ENCODE data around the gene NPR3. TPM values are rescaled to one million over a fixed set of nuclear protein-coding genes. Genes with fewer than 3 reads are reported as not detected.

Gene NPR3
- total RNA-seq, 1 donor from 2014 or later: 3.8 TPM

DNA sequence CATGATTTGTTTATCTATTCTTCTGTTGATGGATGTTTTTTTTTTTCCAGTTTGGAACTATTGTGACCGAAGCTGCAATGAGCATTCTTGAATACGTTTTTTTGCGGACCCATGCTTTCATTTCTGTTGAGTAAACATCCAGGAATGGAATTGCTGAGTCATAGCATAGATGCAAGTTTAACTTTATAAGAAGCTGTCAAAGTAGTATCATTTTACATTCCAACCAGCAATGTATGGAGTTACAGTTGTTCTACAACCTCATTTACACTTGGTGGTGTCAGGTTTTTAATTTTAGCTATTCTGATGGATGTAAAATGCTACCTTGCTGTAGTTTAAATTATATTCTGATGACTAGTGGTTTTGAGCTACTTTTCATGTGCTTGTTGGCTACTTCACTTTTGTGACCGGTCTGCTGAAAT, 49.0 kb downstream of the NPR3 start:
- no peak for DNase-seq (ENCODE audit: low spot score in 2 of 2, unreplicated experiment in 2 of 2)
- Mint-ChIP-seq H3K4me1 (no peaks in the 10 kb centered on the region), H3K27ac (no peak overlapping the region), H3K36me3 (no peaks in the 10 kb centered on the region), H3K9me3 (peaks cover 28% of the 10 kb centered on the region), H3K27me3 (ENCODE audit: low read depth) (peaks cover 23% of the 10 kb centered on the region), H3K4me3 (no peak overlapping the region)
- TF ChIP-seq, protein P1, sequence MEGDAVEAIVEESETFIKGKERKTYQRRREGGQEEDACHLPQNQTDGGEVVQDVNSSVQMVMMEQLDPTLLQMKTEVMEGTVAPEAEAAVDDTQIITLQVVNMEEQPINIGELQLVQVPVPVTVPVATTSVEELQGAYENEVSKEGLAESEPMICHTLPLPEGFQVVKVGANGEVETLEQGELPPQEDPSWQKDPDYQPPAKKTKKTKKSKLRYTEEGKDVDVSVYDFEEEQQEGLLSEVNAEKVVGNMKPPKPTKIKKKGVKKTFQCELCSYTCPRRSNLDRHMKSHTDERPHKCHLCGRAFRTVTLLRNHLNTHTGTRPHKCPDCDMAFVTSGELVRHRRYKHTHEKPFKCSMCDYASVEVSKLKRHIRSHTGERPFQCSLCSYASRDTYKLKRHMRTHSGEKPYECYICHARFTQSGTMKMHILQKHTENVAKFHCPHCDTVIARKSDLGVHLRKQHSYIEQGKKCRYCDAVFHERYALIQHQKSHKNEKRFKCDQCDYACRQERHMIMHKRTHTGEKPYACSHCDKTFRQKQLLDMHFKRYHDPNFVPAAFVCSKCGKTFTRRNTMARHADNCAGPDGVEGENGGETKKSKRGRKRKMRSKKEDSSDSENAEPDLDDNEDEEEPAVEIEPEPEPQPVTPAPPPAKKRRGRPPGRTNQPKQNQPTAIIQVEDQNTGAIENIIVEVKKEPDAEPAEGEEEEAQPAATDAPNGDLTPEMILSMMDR (IDR thresholded peaks at IDR 0.05; ENCODE audit: unreplicated experiment): no peak

DNA sequence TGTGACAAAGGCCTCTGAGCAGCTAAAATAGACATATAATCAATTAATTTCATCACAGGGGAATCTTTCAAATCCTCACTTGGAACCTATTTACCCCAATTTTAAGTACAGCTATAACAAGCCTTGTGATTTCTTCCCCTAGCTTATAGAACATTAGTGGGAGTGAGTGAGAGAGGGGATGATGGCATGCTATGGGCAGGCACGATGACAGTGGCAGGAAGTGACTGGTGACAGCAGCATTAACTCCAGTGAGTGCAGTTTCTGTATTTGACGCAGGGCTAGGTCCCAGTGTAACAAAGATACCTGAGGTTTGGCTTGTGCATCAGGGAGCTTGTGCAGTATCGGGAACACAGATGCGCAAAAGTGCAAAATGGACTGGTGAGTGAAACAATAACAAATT, 54.1 kb downstream of the NPR3 start:
- Mint-ChIP-seq H3K36me3 (no peaks in the 10 kb centered on the region), H3K4me3 (no peak overlapping the region), H3K4me1 (no peaks in the 10 kb centered on the region), H3K27ac (no peak overlapping the region), H3K27me3 (ENCODE audit: low read depth) (peaks cover 24% of the 10 kb centered on the region), H3K9me3 (peaks cover 6% of the 10 kb centered on the region)
- TF ChIP-seq, protein P1 (IDR thresholded peaks at IDR 0.05; ENCODE audit: unreplicated experiment): no peak
- DNase-seq (ENCODE audit: low spot score in 2 of 2, unreplicated experiment in 2 of 2): no peak

DNA sequence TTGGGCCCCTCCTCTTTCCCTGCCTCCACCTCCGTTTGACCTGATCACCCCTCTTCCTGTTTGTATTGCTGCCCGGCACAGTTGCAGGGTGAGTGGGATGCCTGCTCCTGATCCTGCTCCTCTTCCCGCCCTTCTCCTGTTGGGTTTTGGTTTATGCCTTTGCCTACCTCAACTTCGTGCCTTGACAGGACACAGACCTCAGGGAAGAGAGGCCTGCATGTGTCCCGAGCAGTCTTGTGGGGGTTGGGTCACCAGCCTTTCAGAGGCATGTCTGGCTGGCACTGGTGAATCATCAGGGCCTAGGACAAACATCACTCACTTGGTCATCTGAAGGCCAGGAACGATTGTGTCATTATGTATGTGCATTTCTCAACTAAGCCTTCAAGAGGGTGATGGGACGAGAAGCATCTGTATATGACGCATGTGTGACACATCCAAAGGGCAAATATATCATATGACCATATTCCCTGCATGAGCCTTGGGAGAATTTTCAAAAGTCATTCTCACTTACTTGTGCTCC, 56.9 kb downstream of the NPR3 start:
- Mint-ChIP-seq H3K36me3 (no peaks in the 10 kb centered on the region), H3K27me3 (ENCODE audit: low read depth) (peaks cover 36% of the 10 kb centered on the region), H3K27ac (no peak overlapping the region), H3K4me1 (no peaks in the 10 kb centered on the region), H3K4me3 (no peak overlapping the region), H3K9me3 (peaks cover 6% of the 10 kb centered on the region)
- TF ChIP-seq, protein P1 (IDR thresholded peaks at IDR 0.05; ENCODE audit: unreplicated experiment): no peak
- no peak for DNase-seq (ENCODE audit: low spot score in 2 of 2, unreplicated experiment in 2 of 2)

DNA sequence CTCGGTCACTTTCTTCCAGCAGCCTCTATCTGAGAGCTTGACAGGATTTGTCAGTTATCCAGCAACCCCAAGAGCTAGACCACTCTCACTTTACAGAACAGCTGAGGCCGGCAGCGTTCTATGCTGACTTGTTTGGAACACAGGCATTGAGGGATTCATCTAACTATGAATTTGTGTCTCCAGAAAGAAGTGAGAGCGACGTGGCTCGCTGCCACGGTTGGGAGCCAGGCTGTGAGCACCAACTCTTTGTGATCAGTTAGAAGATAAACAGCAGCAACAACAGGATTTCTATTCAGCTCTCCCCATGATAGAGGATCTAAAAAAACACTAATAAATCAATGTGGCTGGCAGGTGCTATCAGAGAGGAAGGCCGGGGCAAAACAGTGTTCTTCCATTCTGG, 58.6 kb downstream of the NPR3 start:
- Mint-ChIP-seq H3K4me1 (no peaks in the 10 kb centered on the region), H3K4me3 (no peak overlapping the region), H3K9me3 (no peaks in the 10 kb centered on the region), H3K36me3 (no peaks in the 10 kb centered on the region), H3K27ac (no peak overlapping the region), H3K27me3 (ENCODE audit: low read depth) (peaks cover 50% of the 10 kb centered on the region)
- TF ChIP-seq, protein P1 (IDR thresholded peaks at IDR 0.05; ENCODE audit: unreplicated experiment): no peak
- no peak for DNase-seq (ENCODE audit: low spot score in 2 of 2, unreplicated experiment in 2 of 2)

DNA sequence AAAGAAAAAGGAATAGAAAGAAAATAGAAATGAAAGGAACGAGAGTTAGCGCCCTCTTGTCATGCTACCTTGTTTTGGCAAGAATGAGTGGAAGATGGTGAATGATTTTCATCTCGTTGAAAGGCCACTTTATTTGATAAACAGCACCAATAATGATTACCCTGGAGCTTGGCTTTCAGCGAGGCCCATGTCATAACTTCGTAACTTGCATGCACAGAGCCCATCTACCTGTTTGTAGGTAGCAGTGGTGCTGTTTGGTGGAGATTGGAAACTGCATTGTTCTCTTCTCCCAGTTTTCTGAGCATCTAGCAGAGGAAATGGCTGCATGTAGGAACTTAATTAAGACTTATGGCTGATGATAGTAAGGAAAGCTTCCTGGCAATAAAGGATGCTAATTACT, 59.3 kb downstream of the NPR3 start:
- no peaks in the 10 kb centered on the region for H3K9me3 Mint-ChIP-seq
- TF ChIP-seq, protein P1 (IDR thresholded peaks at IDR 0.05; ENCODE audit: unreplicated experiment): no peak
- H3K4me3 Mint-ChIP-seq: no peak overlapping the region
- no peaks in the 10 kb centered on the region for H3K36me3 Mint-ChIP-seq
- peaks cover 45% of the 10 kb centered on the region for H3K27me3 Mint-ChIP-seq (ENCODE audit: low read depth)
- no peaks in the 10 kb centered on the region for H3K4me1 Mint-ChIP-seq
- DNase-seq (ENCODE audit: low spot score in 2 of 2, unreplicated experiment in 2 of 2): no peak
- no peak overlapping the region for H3K27ac Mint-ChIP-seq

DNA sequence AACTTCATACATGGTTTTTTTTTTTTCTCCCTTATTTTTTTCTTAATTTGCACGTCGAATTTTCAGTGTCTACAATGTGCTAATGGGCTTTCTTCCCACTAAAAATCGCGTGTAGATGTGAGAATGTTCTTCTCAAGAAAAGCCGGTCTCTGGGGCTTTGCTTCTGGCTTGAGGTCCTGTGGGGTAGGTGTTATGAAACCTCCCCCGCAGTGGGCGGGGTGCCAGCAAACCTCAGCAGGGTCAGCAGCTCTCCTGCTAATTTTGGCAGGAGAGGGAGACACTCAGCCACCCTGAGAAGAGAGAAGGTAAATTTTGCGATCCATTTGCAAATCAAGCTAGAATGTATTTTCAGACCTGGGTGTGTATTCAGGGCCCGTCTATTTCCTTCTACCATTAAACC, 59.9 kb downstream of the NPR3 start:
- no peak overlapping the region for H3K4me3 Mint-ChIP-seq
- TF ChIP-seq, protein P1 (IDR thresholded peaks at IDR 0.05; ENCODE audit: unreplicated experiment): no peak
- H3K4me1 Mint-ChIP-seq: no peaks in the 10 kb centered on the region
- H3K27ac Mint-ChIP-seq: no peak overlapping the region
- H3K36me3 Mint-ChIP-seq: no peaks in the 10 kb centered on the region
- no peaks in the 10 kb centered on the region for H3K9me3 Mint-ChIP-seq
- DNase-seq (ENCODE audit: low spot score in 2 of 2, unreplicated experiment in 2 of 2): no peak
- H3K27me3 Mint-ChIP-seq (ENCODE audit: low read depth): peaks cover 43% of the 10 kb centered on the region
